Upper lobe of left lung (tissue), 6 donors: ENCODE data around the gene FAM20A. TPM values are rescaled to one million over a fixed set of nuclear protein-coding genes. Genes with fewer than 3 reads are reported as not detected.

ENCODE experiments used
- ATAC-seq, 2 donors: fragments of 200-7000 bp; cut with Tn5 transposase; one replicate each; pipeline ENCODE4 v1.9.1; 2022; ENCODE audit warnings: mild to moderate bottlenecking in 2 of 2, moderate library complexity in 2 of 2; ENCODE audit not compliant: low FRiP score in 2 of 2
- DNase-seq, 2 donors: peaks; one replicate each; pipeline ENCODE4 v3.0.0-alpha.2; 2019 to 2020
- H3K27ac ChIP-seq, 4 donors: fragments of 200-600 bp; sonication (generic); one replicate each; pipeline ENCODE4 v1.5.1; 2016 to 2019
- H3K27me3 ChIP-seq, 4 donors: fragments of 200-600 bp; sonication (generic); one replicate each; pipeline ENCODE4 v1.5.1; 2017 to 2019
- H3K36me3 ChIP-seq, 4 donors: fragments of 200-600 bp; sonication (generic); one replicate each; pipeline ENCODE4 v1.5.1; 2016 to 2019
- H3K4me1 ChIP-seq, 4 donors: fragments of 200-600 bp; sonication (generic); one replicate each; pipeline ENCODE4 v1.5.1; 2018 to 2019
- H3K4me3 ChIP-seq, 4 donors: fragments of 200-600 bp; sonication (generic); one replicate each; pipeline ENCODE4 v1.5.1; 2017 to 2019; ENCODE audit warnings: mild to moderate bottlenecking in 2 of 4, moderate library complexity in 1 of 4
- H3K9me3 ChIP-seq, 4 donors: fragments of 200-600 bp; sonication (generic); one replicate each; pipeline ENCODE4 v1.5.1; 2018 to 2019
- EP300 ChIP-seq, 4 donors: sonication (generic); formaldehyde crosslinking; IDR thresholded peaks; one replicate each; pipeline ENCODE4 v1.5.1; 2017; ENCODE audit warnings: antibody characterized with exemption in 4 of 4, control low read depth in 2 of 4
- POLR2A ChIP-seq, 4 donors: fragments of 450-650 bp; IDR thresholded peaks; one replicate each; pipeline ENCODE4 v1.5.1; 2016 to 2017; ENCODE audit warnings: antibody characterized with exemption in 4 of 4, mild to moderate bottlenecking in 2 of 4
- POLR2AphosphoS5 ChIP-seq, 2 donors: sonication (generic); formaldehyde crosslinking; IDR thresholded peaks; one replicate each; pipeline ENCODE4 v1.5.1; 2017; ENCODE audit warnings: antibody characterized with exemption in 2 of 2
- WGBS, 2 donors: methylation state at CpG; one replicate each; pipeline ENCODE4 v1.1.5; 2017 to 2018; 5-methylcytosine and 5-hydroxymethylcytosine counted together
- total RNA-seq, 6 donors: library from RNA; depleted of rRNA in 4 of 6; stranded (reverse); fragments of >200 nt in 4 of 6; gene quantifications; one replicate each; pipeline versions ENCODE4 v1.1.0 to v1.2.1, GENCODE V29; 2016 to 2021
- TF ChIP-seq, protein P1 (sequence below), 6 experiments: fragments of 450-650 bp in 4 of 6; fragments of 200-600 bp in 2 of 6; sonication (generic) in 2 of 6; IDR thresholded peaks; one replicate each; pipeline ENCODE4 v1.5.1; 2016 to 2019; ENCODE audit warnings: antibody characterized with exemption in 6 of 6
- donor health status: DM: no; HTN: no; CAD: no; lungs with moderate emphysema.
- donor health status: DM: no; HTN: yes; CAD: no; lungs with severe emphysema.

The FAM20A gene
- total RNA-seq, 6 donors from 2014 or later: 40.3 to 150 (median 59.7) TPM

DNA sequence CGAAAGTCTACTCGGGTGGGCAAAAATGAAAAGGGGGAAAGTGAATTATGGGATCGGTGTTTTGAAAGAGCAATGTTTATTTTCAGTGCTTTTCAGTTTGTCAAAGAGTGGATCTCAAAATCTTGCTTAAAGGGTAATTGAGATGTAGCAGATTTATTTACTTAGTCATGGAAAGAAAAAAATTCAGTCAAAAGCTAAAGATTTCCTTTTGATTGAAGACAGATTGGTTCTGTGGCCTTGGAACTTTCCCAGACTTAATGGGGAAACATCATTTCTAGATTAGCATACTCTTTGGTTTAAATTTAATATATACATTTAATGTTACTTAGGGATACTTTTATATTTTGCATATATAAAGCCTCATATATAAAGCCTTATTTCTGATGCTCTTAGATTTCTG lies 68.3 kb downstream of the FAM20A start:
- Histone ChIP-seq H3K9me3 (no peaks in the 10 kb centered on the region), H3K4me3 (no peak overlapping the region), H3K27ac (peak overlapping the region in 1 of 4 donors; percentile 14), H3K27me3 (no peaks in the 10 kb centered on the region), H3K36me3 (peaks cover 24 to 98% (median 57%) of the 10 kb centered on the region in 4 donors), H3K4me1 (peaks cover 0 to 19% (median 2%) of the 10 kb centered on the region in 4 donors)
- no peak for DNase-seq
- WGBS, 2 donors: 74 to 75% methylated on average over 3 of the region's 3 CpGs
- no peak for ATAC-seq
- TF ChIP-seq POLR2AphosphoS5 (IDR thresholded peaks at IDR 0.05) (no peak), EP300 (IDR thresholded peaks at IDR 0.05) (no peak), POLR2A (IDR thresholded peaks at IDR 0.05) (no peak)
- TF ChIP-seq, protein P1, sequence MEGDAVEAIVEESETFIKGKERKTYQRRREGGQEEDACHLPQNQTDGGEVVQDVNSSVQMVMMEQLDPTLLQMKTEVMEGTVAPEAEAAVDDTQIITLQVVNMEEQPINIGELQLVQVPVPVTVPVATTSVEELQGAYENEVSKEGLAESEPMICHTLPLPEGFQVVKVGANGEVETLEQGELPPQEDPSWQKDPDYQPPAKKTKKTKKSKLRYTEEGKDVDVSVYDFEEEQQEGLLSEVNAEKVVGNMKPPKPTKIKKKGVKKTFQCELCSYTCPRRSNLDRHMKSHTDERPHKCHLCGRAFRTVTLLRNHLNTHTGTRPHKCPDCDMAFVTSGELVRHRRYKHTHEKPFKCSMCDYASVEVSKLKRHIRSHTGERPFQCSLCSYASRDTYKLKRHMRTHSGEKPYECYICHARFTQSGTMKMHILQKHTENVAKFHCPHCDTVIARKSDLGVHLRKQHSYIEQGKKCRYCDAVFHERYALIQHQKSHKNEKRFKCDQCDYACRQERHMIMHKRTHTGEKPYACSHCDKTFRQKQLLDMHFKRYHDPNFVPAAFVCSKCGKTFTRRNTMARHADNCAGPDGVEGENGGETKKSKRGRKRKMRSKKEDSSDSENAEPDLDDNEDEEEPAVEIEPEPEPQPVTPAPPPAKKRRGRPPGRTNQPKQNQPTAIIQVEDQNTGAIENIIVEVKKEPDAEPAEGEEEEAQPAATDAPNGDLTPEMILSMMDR (IDR thresholded peaks at IDR 0.05): no peak

DNA sequence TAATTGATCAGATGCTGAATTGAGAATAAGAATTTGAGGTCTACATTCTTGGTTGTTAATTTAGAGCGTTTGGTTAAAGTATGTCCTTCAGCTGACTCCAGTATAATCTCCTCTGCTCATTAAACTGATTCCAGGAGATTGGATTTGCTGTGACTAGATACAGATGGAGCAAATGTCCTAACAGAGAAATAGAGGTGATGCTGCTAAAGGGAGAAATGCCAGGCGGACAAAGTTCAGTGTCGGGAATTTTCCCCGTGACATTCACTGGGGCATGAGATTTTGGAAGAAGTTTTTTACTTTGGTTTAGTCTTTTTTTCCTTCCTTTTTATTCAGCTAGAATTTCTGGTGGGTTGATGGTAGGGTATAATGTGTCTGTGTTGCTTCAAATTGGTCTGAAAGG lies 69.9 kb downstream of the FAM20A start:
- Histone ChIP-seq H3K4me1 (peaks cover 0 to 19% (median 8%) of the 10 kb centered on the region in 4 donors), H3K27ac (no peak overlapping the region), H3K36me3 (peaks cover 24 to 98% (median 54%) of the 10 kb centered on the region in 4 donors), H3K9me3 (no peaks in the 10 kb centered on the region), H3K27me3 (no peaks in the 10 kb centered on the region), H3K4me3 (no peak overlapping the region)
- TF ChIP-seq EP300 (IDR thresholded peaks at IDR 0.05): no peak
- no peak for TF ChIP-seq POLR2AphosphoS5 (IDR thresholded peaks at IDR 0.05)
- no peak for TF ChIP-seq POLR2A (IDR thresholded peaks at IDR 0.05)
- TF ChIP-seq, protein P1 (IDR thresholded peaks at IDR 0.05): no peak
- WGBS, 2 donors: 87 to 98% methylated on average over 4 of the region's 4 CpGs
- DNase-seq (no peak), ATAC-seq (no peak)

DNA sequence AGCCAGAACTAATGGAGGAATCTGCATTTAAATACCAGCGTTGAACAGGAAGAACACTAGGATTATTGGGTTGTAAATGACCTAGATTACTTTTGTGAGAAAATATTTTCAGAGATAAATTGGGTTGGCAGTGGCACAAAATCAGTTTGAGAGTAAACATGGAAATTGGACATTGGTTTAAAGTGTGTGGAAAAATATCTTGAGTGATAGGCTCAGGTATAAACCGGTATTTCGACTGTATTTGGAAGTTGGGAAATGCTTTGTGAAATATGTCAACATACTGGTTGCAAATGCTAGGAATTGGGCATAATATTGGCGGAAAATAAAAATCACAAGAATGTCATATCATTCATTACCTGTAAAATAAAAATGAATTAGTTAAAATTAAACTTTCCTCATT lies 73.9 kb downstream of the FAM20A start:
- TF ChIP-seq EP300 (IDR thresholded peaks at IDR 0.05): peak in 3 of 4 donors; percentile 17 to 81 (median 73)
- TF ChIP-seq, protein P1 (IDR thresholded peaks at IDR 0.05): no peak
- peaks cover 32 to 100% (median 67%) of the 10 kb centered on the region in 4 donors for H3K36me3 ChIP-seq
- peak overlapping the region; percentile 46 to 80 (median 76) for H3K27ac ChIP-seq
- 60 to 73% methylated on average over 4 of the region's 4 CpGs for WGBS, 2 donors
- ATAC-seq: peak in 1 of 2 donors; percentile 61
- H3K4me3 ChIP-seq: no peak overlapping the region
- no peak for DNase-seq
- H3K4me1 ChIP-seq: peaks cover 4 to 21% (median 14%) of the 10 kb centered on the region in 4 donors
- H3K9me3 ChIP-seq: no peaks in the 10 kb centered on the region
- no peaks in the 10 kb centered on the region for H3K27me3 ChIP-seq

DNA sequence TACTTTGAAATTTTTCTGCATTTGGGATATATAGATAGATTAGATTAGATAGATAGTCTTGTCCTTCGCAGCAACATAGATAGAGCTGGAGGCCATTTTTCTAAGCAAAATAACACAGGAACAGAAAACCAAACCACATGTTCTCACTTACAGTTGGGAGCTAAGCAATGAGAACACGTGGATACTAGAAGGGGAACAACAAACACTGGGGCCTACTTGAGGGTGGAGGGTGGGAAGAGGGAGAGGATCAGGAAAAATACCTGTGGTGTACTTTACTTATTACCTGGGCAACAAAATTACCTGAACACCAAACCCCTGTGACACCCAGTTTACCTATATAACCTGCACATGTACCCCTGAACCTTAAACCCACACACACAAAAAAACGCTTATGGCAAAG lies 74.6 kb downstream of the FAM20A start:
- H3K27ac ChIP-seq: peak overlapping the region; percentile 46 to 80 (median 76)
- 61 to 64% methylated on average over 3 of the region's 3 CpGs for WGBS, 2 donors

More for the DNA sequence above, 74.6 kb downstream of the FAM20A start:
- Histone ChIP-seq H3K4me1 (peaks cover 4 to 28% (median 14%) of the 10 kb centered on the region in 4 donors), H3K27me3 (no peaks in the 10 kb centered on the region), H3K36me3 (peaks cover 32 to 93% (median 65%) of the 10 kb centered on the region in 4 donors), H3K9me3 (no peaks in the 10 kb centered on the region), H3K4me3 (no peak overlapping the region)
- DNase-seq (peak in 1 of 2 donors; percentile 49), ATAC-seq (peak; percentile 44 to 87)
- TF ChIP-seq, protein P1 (IDR thresholded peaks at IDR 0.05): no peak
- TF ChIP-seq POLR2A (IDR thresholded peaks at IDR 0.05): no peak
- peak in 2 of 4 donors; percentile 77 to 88 for TF ChIP-seq EP300 (IDR thresholded peaks at IDR 0.05)
- TF ChIP-seq POLR2AphosphoS5 (IDR thresholded peaks at IDR 0.05): peak in 1 of 2 donors; percentile 28
